GM12878 (cell line): ENCODE measurements around the gene CLASP1. TPM values are rescaled to one million over a fixed set of nuclear protein-coding genes. Genes with fewer than 3 reads are reported as not detected.
A peak's percentile ranks its signal among the peaks of the same experiment; 100 is the strongest.

ENCODE experiments used
- ATAC-seq: fragments of 200-7000 bp; cut with Tn5 transposase; 3 replicates; pipeline ENCODE4 v1.9.1; 2020; ENCODE audit warnings: mild to moderate bottlenecking, moderate library complexity
- BruUV-seq: library from RNA; stranded (reverse); fragments of 400-500 nt; replicated peaks from 2 replicates; lab custom pipeline; 2021; lab: Mats Ljungman, UMichigan
- CTCF ChIA-PET: fragments of 300-600 bp; sonication (Branson Sonifier 250); formaldehyde crosslinking; extraction: SDS; loops from one replicate; lab custom pipeline; 2021; ENCODE audit warnings: inconsistent platforms; lab: Yijun Ruan, JAX
- POLR2A ChIA-PET: fragments of 350-600 bp; formaldehyde crosslinking; extraction: SDS; loops from one replicate; lab custom pipeline; 2021; ENCODE audit warnings: inconsistent platforms; lab: Charles Lee
- RAD21 ChIA-PET: fragments of 300-600 bp; sonication (Branson Sonifier 250); formaldehyde crosslinking; loops from one replicate; lab custom pipeline; 2023; ENCODE audit warnings: antibody characterized with exemption; ENCODE audit not compliant: unreplicated experiment; lab: Charles Lee
- SMC1A ChIA-PET: fragments of 300-600 bp; sonication (Branson Sonifier 250); formaldehyde crosslinking; loops from one replicate; lab custom pipeline; 2023; ENCODE audit not compliant: unreplicated experiment, uncharacterized antibody; lab: Charles Lee
- DNase-seq: peaks from one replicate; pipeline ENCODE4 v3.0.0-alpha.2; 2011; ENCODE audit warnings: low read depth, low spot score
- FAIRE-seq: peaks from 3 replicates; lab custom pipeline; 2011; peaks lifted over from hg19 to GRCh38; lab: Jason Lieb, UNC
- H2AFZ ChIP-seq: 2 replicates; pipeline ENCODE4 v1.6.0; 2011; ENCODE audit warnings: low read depth, low read length, control low read depth; ENCODE audit not compliant: control insufficient read depth
- H3K27ac ChIP-seq: 2 replicates; pipeline ENCODE4 v1.5.1; 2011; ENCODE audit warnings: control low read depth; ENCODE audit not compliant: control insufficient read depth, insufficient read depth
- H3K27me3 ChIP-seq, 2 experiments: replicated peaks in 1 of 2; 2 replicates each; pipeline versions ENCODE4 v1.6.0 to v1.6.1; 2011; ENCODE audit warnings: low read length in 1 of 2; ENCODE audit not compliant: control insufficient read depth in 2 of 2, insufficient read depth in 2 of 2
- H3K36me3 ChIP-seq, 2 experiments: 2 replicates each; pipeline ENCODE4 v1.5.1; 2011; ENCODE audit warnings: low read length in 1 of 2; ENCODE audit not compliant: control insufficient read depth in 2 of 2, insufficient read depth in 2 of 2
- H3K4me1 ChIP-seq: 2 replicates; pipeline ENCODE4 v1.6.1; 2011; ENCODE audit warnings: mild to moderate bottlenecking, low read length, moderate library complexity, mixed read lengths; ENCODE audit not compliant: control insufficient read depth, insufficient read depth
- H3K4me2 ChIP-seq: 2 replicates; pipeline ENCODE4 v1.6.0; 2011; ENCODE audit warnings: control low read depth; ENCODE audit not compliant: control insufficient read depth, insufficient read depth
- H3K4me3 ChIP-seq: fragments of 200-600 bp; sonication (generic); 2 replicates; pipeline ENCODE4 v1.5.1; 2016
- H3K79me2 ChIP-seq: 2 replicates; pipeline ENCODE4 v1.6.0; 2011; ENCODE audit warnings: low read length; ENCODE audit not compliant: control insufficient read depth, insufficient read depth
- H3K9ac ChIP-seq: 2 replicates; pipeline ENCODE4 v1.8.0; 2011; ENCODE audit warnings: low read length, control low read depth, mixed read lengths; ENCODE audit not compliant: control insufficient read depth, insufficient read depth
- H3K9me3 ChIP-seq: replicated peaks from 3 replicates; pipeline ENCODE4 v1.5.1; 2011; ENCODE audit warnings: mild to moderate bottlenecking, low read length; ENCODE audit not compliant: control insufficient read depth, insufficient read depth
- H4K20me1 ChIP-seq: 2 replicates; pipeline ENCODE4 v1.6.0; 2011; ENCODE audit not compliant: control insufficient read depth, insufficient read depth
- BCLAF1 ChIP-seq: fragments of 450-650 bp; IDR thresholded peaks from 2 replicates; pipeline ENCODE4 v1.6.1; 2017; ENCODE audit warnings: antibody characterized with exemption, mild to moderate bottlenecking, moderate library complexity
- BMI1 ChIP-seq: fragments of 450-650 bp; IDR thresholded peaks from 2 replicates; pipeline ENCODE4 v1.6.1; 2016; ENCODE audit warnings: mild to moderate bottlenecking, moderate library complexity, borderline replicate concordance
- CHD2 ChIP-seq: IDR thresholded peaks from 2 replicates; pipeline ENCODE4 v1.6.1; 2011; ENCODE audit warnings: low read depth, low read length, improper control_type of control experiment, borderline replicate concordance
- EED ChIP-seq: sonication (generic); IDR thresholded peaks from 2 replicates; pipeline ENCODE4 v1.6.1; 2016; ENCODE audit warnings: antibody characterized with exemption, low read depth
- IKZF1 ChIP-seq: fragments of 450-650 bp; conservative IDR thresholded peaks from 2 replicates; pipeline ENCODE4 v1.6.1; 2017; ENCODE audit warnings: antibody characterized with exemption, mild to moderate bottlenecking
- IRF5 ChIP-seq: fragments of 450-650 bp; IDR thresholded peaks from 2 replicates; pipeline ENCODE4 v1.6.1; 2017; ENCODE audit warnings: borderline replicate concordance
- NFXL1 ChIP-seq: fragments of 450-650 bp; IDR thresholded peaks from 2 replicates; pipeline ENCODE4 v1.6.1; 2017; ENCODE audit warnings: antibody characterized with exemption, mild to moderate bottlenecking, borderline replicate concordance
- SREBF2 ChIP-seq: IDR thresholded peaks from 2 replicates; pipeline ENCODE4 v1.6.1; 2012; ENCODE audit warnings: mild to moderate bottlenecking, low read length
- STAT1 ChIP-seq: fragments of 450-650 bp; conservative IDR thresholded peaks from 2 replicates; pipeline ENCODE4 v1.6.1; 2014; ENCODE audit warnings: antibody characterized with exemption, mild to moderate bottlenecking
- WGBS: methylation state at CpG from one replicate; pipeline ENCODE4 v1.1.6; 2016; ENCODE audit warnings: low lambda C conversion rate; ENCODE audit not compliant: insufficient replicate concordance, insufficient coverage; ENCODE audit errors: missing lambda C conversion rate; 5-methylcytosine and 5-hydroxymethylcytosine counted together
- in situ Hi-C: fragments of 300-500 bp; cut with MboI; formaldehyde crosslinking; loops from 9 replicates; pipeline ENCODE4 v1.14.3; 2018; ENCODE audit warnings: mixed read lengths
- intact Hi-C: fragments of 100-400 bp; cut with micrococcal nuclease; formaldehyde crosslinking; loops from one replicate; pipeline ENCODE4 v1.14.2; 2022; ENCODE audit not compliant: unreplicated experiment
- polyA plus RNA-seq, 11 experiments: library from polyadenylated mRNA; depleted of rRNA in 4 of 11; unstranded in 6 of 11; stranded (reverse) in 5 of 11; fragments of >200 nt; fragmentation: Nextera tagmentation in 4 of 11; fragmentation: Illumina TruSeq in 1 of 11; extraction: Ambion mirVana in 4 of 11; extraction: Trizol in 1 of 11; gene quantifications; 1 replicate in 1 of 11; 2 replicates in 10 of 11; pipeline versions ENCODE4 v1.2.1 to v1.2.3, GENCODE V29; 2011 to 2016; ENCODE audit warnings: inconsistent platforms in 2 of 11, missing spikeins in 2 of 11, low read depth in 1 of 11
- total RNA-seq, 4 experiments: library from RNA; depleted of rRNA in 3 of 4; stranded (reverse); fragments of >200 nt in 3 of 4; fragmentation: Illumina TruSeq in 1 of 4; extraction: Trizol in 1 of 4; gene quantifications; 2 replicates each; pipeline versions ENCODE4 v1.2.1 to v1.2.3, GENCODE V29; 2013 to 2021

The CLASP1 gene
- total and polyA plus RNA-seq, 10 of the 15 experiments (the other 5 are each of a cell fraction or from before 2014, with no cell fraction given): 1.4 to 62.4 (median 32.9) TPM

- no peaks in the 10 kb centered on the region for H3K9me3 ChIP-seq
- H3K4me3 ChIP-seq: no peak overlapping the region
- H3K9ac ChIP-seq: no peak overlapping the region
- DNase-seq (no peak), FAIRE-seq (no peak), ATAC-seq (no peak)
- in situ Hi-C loops: no loop called here
- ChIA-PET POLR2A (no interaction called here), SMC1A (interaction anchor here (0.5 to 1.5 kb wide), 4 partner anchors 13 to 78 kb away, joined by 3 read pairs; no protein-coding TSS in a partner anchor), CTCF (no interaction called here), RAD21 (no interaction called here)
- 0 out of 2 replicates have a peak, but pooled peaks cover 4% of the 10 kb centered on the region for H3K4me1 ChIP-seq
- H3K4me2 ChIP-seq: no peak overlapping the region
- WGBS: 98% methylated on average over 2 of the region's 2 CpGs
- no peak for TF ChIP-seq EED
- no peak for TF ChIP-seq IRF5
- TF ChIP-seq BMI1: no peak
- no peak for TF ChIP-seq NFXL1
- TF ChIP-seq STAT1: no peak
- no peak for TF ChIP-seq IKZF1
- TF ChIP-seq CHD2: no peak
- no peak for TF ChIP-seq SREBF2
- no peak for TF ChIP-seq BCLAF1
- H4K20me1 ChIP-seq: no peaks in the 10 kb centered on the region
- H3K27me3 ChIP-seq: no peaks in the 10 kb centered on the region
- intact Hi-C loops: no loop called here
- H3K79me2 ChIP-seq: peaks cover 27% of the 10 kb centered on the region
- H3K36me3 ChIP-seq: peaks cover 2 to 3% of the 10 kb centered on the region in 2 experiments
- BruUV-seq: no TSS peak
- H2AFZ ChIP-seq: no peak overlapping the region
- H3K27ac ChIP-seq: peak overlapping the region; percentile 13; the same call in 1 of the 2 replicates
Observed at GRCh38 chr2:121570667-121571055, 78.6 kb downstream of the CLASP1 start.
